Myocyte (in vitro differentiated cells): ENCODE data around the gene RELT. TPM values are rescaled to one million over a fixed set of nuclear protein-coding genes. Genes with fewer than 3 reads are reported as not detected.

Experiments
- DNase-seq: peaks from one replicate; pipeline ENCODE4 v3.0.0-alpha.2; 2012; ENCODE audit warnings: low read depth
- total RNA-seq: library from RNA; depleted of rRNA; stranded (reverse); fragments of >200 nt; gene quantifications from 2 replicates; pipeline ENCODE4 v1.2.3, GENCODE V29; 2014

Gene RELT
- total RNA-seq, 1 donor from 2014 or later: 10.2 TPM

DNA sequence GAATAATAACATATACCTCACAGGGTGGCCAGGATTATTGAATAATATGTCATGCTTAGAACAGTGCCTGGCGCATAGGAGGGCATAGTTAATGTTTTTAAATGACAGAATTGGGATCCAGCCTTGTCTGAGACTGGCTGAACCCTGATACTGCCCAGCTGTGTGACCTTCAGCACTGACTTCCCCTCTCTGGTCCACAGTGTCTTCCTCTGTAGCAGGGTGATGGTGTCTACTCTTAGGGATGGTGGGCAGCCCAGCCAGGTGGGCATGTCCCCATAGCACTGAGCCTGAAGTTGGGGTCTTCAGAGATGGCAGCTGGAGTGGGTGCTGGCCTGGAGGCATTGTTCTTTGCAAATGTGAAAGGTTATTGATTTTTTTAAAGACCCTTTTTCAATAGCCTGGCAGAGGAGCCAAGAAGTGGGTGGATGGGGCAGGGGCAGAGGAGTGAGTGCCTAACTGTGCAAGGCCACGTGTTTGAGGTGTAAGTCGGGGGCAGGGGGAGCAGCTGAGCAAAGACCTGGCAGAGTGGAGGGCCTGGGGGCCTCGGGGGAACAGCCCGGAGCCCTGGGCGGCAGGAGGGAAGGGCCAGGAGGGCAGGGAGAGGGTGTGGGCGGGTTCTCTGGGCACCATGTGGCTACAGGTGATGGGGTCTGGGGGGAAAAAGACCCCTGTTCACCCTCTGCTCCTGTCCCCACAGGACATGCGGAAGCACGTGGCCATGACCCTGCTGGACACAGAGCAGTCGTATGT lies 29.8 kb upstream of the RELT start:
- no peak for DNase-seq

DNA sequence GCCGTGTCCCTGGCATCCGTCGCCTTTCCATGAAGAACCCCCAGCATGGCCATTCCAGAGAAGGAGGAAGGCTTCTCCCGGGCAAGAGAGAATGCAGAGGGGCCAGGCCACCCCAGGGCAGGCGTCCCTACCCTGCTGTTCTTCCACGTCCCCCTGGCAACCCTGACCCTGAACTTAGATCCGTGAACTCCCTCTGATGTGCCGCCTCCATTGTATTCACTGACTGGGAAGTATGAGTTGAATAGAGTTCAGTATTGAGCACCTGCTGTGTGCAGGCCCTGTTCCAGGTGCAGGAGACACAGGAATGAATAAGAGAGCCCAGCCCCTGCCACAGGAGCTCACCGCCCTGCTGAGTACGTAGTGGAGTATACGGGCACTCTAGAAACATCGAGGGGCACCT lies 29.1 kb upstream of the RELT start:
- DNase-seq: no peak

DNA sequence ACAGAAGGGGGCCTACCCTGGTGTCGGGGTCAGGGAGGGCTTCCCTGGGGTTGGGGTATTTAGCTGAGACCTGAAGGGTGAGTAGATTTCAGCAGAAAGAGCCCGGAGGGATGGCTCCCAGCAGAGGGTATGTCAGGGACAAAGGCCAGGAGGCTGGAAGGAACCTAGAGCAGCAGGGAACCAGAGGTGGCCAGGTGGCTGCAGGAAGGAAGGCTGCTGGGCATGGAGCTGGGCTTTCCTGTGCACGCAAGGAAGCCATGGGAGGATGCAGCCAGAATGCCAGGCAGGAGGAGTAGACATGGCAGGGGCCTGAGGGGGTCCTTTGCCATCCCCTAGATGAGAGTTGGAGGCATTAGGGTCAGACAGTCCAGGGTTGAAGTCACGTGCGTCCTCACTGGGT lies 27.4 kb upstream of the RELT start:
- no peak for DNase-seq

DNA sequence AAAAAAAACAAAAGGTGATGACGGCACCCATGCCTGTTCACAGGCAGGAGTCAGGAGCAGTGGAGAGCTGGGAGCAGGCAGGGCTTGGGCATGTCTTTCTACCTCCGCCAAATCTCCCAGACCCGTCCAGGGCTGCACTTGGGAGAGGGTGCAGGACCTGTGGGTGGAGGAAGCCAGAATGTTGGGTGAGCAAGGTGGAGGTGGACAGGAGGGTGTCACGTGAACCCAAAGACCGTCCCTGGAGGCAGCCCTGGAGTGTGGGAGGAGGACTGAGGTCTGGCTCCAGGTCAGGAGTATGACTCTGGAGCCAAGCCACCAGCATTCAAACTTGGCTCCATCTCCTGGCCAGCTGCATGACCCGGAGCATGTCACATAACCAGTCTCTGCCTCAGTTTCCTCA lies 26.6 kb upstream of the RELT start:
- DNase-seq: no peak

DNA sequence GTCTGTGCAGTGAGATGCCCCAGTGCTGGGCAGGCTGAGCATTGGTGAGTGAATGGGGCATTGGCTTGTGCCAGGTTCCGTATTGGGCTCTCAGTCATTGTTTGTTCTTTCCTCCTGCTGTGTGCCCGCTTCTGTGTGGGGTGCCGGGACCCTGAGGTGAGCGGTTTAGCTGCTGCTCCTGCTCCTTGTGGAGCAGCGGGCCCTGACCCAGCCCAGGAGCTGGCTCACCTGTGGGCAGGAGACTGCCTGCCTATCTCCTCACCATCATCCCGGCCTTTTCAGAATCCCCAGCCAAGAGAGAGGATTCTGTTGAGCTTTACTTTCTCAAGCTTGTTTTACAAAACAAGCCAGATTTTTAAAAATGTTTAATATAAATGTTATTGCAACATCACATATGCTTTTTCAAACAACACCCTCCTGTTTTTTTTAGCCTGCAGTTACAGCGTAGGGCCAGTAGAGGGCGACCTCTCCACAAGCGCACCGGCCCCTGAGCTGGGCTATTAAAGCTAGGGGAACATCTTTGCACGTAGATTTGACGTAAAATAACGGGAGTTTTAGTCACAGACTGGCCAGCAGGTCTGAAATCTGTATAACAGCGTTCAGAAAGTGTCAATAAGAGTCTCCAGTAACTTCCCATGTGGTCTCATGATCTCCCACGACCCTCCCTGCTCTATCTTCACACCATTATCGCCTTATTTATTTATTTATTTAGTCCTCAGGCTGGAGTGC lies 25.1 kb upstream of the RELT start:
- peak; percentile 51 for DNase-seq

DNA sequence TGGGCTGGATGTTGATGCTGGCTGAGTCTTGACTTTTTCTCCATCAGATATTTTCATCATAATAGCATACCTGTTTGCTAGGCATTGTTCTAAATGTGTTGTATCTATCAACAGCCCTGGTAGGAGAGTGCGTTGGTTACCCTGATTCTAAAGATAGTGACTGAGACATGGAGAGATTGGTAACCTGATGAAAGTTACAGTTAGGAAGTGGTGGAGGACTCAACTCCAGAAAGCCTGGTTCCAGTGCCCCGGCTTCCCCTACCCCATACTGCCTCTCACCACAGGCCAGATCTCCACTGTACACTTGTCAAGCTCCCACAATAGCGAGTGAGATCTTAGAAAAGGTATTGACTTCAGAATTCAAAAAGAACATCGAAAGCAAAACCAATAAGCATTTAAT lies 22.8 kb upstream of the RELT start:
- no peak for DNase-seq

DNA sequence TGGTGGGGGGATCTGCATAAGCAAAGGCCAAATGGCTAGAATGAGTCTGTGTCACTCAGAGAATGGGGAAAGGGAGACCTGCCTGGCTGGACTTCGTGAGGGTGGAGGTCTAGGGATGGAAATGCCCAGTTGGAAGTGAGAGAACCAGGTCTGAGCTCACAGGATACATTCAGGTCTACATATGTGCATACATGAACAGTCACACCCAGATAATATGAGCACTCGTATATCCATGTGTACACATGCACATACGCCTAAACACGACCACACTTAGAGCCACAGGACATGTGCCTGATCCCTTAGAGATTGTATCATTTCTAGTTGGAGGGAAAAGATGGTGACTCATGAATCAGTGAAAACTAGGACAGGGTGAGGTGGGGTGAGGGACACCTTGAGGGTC lies 21.1 kb upstream of the RELT start:
- DNase-seq: no peak

DNA sequence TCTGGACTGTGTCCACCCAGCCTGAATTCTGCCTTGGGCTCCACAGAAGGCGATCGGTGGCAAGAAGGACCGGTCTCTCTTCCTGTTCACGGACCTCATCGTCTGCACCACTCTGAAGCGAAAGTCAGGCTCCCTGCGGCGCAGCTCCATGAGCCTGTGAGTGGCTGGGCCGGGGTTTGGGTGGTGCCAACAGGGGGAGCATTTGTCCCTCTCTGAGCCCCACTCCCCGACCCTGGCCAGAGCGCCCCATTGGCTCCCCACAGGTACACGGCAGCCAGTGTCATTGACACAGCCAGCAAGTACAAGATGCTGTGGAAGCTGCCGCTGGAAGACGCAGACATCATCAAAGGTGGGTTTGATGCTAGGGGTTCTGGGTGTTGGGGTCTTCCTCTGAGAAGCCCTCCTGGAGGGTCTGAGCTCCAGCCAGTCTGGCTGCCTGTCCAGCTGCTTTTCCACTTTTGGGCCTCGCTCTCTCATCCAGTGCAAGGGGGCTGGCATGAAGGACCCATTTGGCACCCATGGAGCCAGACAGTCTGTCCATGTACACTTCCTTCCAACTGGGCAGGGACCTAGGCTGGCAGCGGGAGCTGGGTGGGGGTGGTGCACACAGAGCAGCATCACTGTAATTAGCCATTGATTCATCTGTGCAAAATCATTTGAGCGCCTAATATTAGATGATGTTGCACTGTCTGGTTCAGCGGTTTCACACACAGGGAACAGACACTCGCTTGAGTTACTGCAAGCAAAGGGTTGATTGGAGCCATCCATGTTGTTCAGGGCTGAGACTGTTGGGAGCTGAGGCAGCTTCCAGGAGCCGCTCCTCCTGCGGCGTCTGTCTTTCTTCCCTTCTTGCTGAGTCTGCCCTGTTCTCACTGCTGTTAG lies 19.0 kb upstream of the RELT start:
- no peak for DNase-seq

DNA sequence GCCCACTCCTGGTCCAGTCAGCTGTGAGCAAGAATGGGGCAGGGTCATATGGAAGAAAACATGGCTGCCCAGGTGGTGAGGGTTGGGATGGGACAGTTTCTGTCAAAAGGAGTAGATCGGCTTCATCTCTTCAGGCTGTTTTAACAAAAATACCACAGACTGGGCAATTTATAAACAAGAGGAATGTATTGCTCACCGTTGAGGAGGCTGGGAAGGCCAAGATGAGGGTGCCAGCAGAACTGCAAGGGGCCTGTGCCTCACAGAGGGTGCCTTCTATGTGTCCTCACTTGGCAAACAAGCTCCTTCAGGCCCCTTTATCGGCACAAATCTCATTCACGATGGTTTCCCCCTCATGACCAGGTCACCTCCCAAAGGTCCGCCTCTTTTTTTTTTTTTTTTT lies 18.1 kb upstream of the RELT start:
- no peak for DNase-seq

DNA sequence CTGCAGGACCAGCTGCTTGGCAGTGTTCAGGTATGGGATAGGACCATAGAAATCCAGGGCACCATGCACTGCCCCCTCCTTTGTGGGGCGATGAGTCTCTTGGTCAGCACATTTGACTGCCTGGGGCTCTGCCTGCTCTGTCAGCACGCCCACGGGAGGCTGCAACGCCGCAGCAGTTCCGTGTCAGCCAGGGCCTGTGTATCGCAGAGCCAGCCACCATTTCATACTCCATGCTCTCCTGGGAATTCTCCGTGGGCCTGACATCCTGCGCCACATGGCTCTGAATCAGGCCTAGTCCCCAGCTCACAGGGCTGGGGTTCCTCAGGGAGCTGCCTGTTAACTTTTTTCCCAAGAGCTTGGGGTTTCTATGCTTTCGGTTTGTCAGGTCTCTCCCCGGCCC lies 16.9 kb upstream of the RELT start:
- DNase-seq: peak; percentile 51

DNA sequence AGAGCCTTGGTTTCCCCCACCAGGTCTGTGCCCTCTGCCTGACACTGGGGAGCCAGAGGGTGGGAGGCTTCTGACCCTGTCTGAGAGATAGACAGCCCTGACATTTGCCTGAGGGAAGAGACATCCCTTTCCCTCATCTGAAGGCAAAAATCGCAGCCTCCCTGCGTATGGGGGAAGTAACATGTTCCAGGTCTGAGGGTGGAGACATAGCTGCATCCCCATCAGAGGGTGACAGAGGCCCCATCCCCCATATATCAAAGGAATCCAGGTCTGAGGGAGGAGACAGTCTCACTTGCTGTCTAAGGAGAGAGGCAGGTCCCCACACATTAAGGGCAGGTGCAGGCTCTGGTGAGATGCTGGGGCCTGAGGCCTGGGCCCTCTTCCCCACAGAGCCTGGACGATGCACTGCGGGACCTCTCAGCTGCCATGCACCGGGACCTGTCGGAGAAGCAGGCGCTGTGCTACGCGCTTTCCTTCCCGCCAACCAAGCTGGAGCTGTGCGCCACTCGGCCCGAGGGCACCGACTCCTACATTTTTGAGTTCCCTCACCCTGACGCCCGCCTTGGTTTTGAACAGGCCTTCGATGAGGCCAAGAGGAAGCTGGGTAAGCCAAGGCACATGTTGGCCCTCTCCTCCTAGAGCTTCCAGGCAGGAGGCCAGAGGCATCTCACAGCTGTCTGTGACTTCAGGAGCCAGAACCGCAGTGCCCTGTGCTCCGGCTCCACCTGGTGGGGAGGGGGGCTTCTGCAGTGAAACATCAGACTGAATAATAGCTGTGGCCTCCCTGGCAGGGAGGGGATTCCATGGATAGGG lies 16.1 kb upstream of the RELT start:
- DNase-seq: peak; percentile 78

DNA sequence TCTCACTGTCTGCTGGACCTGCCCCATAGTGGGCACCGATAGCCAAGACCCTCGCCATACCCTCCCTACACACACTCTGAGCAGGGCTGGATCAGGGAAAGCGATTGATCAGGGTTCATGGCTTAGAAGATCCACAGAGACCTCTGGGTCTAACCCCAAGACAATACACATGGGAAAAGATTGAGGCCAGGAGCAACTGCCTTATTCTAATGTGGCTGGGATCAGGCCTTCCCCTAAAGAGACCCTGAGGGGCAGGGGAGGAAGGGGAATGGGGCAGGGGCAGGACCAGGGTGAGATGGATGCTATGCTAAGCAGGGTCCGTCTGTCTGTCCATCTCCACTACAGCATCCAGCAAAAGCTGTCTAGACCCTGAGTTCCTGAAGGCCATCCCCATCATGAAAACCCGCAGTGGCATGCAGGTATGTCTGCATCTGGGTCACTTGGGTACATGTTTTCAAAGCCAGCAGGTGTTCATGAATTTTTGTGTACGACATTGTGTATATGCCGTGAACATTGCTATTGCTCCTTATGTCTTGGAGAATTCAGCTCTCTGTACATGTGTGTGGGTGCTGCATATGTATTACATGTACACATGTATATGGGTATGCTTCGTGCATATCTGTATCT lies 15.3 kb upstream of the RELT start:
- no peak for DNase-seq

DNA sequence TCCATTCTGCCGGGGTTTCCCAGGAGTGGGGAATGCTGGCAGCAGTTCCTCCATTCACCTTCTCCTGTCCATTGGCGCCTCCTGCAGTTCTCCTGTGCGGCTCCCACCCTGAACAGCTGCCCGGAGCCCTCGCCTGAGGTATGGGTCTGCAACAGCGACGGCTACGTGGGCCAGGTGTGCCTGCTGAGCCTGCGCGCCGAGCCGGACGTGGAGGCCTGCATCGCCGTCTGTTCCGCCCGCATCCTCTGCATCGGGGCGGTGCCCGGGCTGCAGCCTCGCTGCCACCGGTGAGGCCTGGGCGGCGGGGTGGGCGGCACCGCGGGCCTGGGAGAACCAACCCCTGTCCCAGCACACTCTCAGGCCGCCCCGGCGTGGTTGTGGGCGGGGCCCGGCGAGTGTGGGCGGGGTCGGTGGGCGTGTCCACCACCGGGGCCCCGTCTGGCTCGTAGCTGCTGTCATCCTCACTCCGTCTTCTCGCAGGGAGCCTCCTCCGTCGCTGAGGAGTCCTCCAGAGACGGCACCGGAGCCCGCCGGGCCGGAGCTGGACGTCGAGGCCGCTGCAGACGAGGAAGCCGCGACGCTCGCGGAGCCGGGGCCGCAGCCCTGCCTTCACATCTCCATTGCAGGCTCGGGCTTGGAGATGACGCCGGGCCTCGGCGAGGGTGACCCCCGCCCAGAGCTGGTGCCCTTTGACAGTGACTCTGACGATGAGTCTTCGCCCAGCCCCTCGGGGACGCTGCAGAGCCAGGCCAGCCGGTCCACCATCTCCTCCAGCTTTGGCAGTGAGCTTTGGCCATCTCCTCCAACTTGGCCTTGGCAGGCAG lies 14.0 kb upstream of the RELT start:
- DNase-seq: no peak

DNA sequence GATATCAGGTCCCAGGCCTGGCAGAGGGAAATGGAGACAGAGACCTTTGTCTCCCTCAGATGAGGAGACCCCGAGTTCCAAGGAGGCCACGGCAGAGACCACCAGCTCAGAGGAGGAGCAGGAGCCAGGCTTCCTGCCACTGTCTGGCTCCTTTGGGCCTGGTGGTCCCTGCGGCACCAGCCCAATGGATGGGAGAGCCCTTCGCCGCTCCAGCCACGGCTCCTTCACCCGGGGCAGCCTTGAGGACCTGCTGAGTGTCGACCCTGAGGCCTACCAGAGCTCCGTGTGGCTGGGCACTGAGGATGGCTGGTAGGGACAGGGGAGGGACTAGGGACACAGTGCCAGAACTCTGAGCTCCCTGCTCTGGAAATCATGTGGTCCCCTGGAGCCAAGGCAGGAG lies 13.1 kb upstream of the RELT start:
- no peak for DNase-seq

DNA sequence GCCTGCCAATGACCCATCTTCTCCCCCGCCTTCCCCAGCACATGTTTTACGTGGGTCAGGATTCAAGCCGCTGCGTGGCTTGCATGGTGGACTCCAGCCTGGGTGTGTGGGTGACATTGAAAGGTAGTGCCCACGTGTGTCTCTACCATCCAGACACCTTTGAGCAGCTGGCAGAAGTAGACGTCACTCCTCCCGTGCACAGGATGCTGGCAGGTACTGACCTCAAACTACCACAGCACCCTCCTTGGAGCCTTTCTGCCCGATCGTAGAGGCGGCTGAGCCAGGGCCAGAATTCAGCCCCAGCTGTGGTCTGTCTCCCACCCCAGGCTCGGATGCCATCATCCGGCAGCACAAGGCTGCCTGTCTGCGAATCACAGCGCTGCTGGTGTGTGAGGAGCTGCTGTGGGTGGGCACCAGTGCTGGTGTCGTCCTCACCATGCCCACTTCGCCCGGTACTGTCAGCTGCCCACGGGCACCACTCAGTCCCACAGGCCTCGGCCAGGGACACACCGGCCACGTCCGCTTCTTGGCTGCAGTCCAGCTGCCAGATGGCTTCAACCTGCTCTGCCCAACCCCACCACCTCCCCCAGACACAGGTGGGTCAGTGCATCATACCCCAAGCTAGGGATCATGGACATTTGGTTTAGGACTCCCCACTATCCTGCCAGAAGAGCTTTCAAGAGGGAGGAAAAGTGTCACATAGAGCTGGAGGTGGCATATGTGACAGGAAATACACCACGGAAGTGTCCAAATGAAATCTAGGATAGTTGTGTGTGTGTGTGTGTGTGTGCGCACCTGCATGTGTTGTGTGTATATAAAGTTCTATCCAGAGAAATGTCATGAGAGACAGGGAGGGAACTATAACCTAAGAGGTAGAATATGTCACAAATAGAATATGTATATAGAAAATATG lies 10.6 kb upstream of the RELT start:
- no peak for DNase-seq

DNA sequence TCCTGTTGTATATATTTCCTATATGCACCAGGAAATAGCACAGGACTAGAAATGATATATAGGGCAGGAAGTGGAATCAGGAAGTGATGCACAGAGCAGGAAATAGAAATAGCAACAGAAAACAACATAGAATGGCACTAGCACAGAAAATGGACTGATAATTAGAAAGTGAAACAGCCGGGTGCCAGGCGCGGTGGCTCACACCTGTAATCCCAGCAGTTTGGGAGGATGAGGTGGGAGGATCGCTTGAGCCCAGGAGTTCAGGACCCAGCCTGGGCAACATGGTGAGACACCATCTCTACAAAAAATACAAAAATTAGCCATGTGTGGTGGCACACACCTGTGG lies 10.0 kb upstream of the RELT start:
- no peak for DNase-seq

DNA sequence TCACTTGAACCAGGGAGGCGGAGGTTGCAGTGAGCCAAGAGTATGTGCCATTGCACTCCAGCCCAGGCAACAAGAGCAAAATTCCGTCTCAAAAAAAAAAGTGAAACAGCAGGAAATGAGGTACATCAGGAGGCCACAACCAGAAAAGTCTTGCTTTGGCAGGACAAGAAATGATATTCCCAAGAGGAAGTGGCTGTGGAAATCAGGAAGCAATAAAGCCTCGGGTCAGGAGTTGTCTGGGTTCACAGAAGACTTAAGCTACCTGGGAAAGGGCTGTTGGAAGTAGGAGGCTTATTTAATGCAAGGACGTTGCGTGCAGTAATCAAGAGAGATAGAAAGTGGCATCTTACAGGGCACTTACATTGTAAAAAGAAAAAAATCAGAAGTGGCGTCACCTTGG lies 9.2 kb upstream of the RELT start:
- DNase-seq: no peak

DNA sequence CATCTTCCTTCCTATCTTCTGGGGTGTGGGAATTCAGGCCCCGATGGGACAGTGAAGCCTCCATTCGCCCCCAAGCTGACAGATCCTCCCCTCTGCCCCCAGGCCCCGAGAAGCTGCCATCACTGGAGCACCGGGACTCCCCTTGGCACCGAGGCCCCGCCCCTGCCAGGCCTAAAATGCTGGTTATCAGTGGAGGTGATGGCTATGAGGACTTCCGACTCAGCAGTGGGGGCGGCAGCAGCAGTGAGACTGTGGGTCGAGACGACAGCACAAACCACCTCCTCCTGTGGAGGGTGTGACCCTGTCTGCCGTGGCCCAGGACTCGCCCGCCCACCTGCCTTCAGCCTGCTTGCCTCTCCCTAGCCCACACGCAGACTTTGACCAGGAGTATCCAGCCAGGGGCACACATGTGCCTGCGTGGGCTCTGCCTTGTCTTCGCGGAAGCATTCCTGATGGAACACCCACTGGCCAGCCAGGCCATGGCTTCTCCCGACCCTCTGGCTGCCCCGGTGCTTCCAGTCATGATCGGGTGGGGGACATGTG lies 8.6 kb upstream of the RELT start:
- DNase-seq: no peak
